GM21367 (cell line): ENCODE measurements around the gene ZIC4.

Source experiments
- ATAC-seq: cut with Tn5 transposase; IDR thresholded peaks from one replicate; pipeline ENCODE4 v1.9.1; 2021; ENCODE audit not compliant: unreplicated experiment

The ZIC4 gene

GRCh38 chr3:147356145-147356908 is 50.0 kb downstream of the ZIC4 start:
- ATAC-seq = no peak

- ATAC-seq = no peak
Measured at GRCh38 chr3:147355753-147356090, 50.6 kb downstream of the ZIC4 start.

DNA sequence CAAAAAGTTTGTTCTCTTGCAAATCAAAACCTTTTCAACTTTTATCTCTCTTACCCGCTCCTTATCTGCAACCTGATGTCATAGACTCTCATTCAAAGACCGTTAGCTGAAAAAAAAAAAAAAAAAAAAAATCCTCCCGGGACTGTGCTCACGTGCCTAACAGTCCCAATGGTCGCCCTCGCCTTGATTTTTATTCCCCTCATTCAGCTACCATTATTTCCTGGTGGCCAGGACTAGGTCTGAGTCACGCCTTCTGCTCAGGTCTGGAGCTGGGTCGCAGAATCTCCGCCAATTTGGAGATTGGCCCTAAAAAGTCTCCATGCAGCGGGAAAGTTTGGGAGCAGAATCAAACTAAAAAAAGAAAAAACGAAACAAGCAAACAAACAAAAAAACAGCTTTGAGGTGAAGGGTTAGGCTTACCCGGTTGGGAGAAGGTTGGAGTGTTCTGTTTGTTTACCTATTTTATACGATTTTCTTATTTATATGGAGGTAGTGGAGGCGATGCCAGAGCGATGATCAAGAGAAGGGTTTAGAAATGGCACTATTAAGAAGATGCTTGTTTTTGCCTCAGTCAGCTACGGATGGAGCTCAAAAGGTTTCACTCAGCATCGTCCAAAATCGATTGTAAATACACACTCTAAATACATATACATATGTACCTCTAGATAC is 51.1 kb downstream of the ZIC4 start:
- no peak for ATAC-seq

DNA sequence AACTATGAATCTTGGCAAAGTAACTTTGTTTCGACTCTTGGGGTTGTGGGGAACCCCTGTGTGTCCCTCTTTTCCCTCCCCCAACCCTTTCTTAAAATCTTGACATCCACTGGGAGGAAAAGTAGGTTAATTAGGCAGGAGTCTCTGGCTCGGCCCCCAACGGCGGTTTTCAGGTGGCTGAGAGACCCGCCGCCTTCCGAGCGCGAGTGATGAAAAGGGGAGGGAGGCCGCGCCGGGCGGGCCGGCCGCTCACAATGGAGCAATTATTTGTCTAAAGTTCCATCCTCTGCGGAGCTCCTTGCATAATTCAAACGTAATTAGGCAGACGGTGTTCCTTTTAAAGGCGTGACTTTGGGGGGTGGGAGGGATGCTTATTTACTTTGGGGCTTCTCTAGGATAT is 51.7 kb downstream of the ZIC4 start:
- no peak for ATAC-seq

GRCh38 chr3:147351301-147351700 is 55.0 kb downstream of the ZIC4 start:
- ATAC-seq = no peak

- no peak for ATAC-seq
Measured at GRCh38 chr3:147348976-147349375, 57.4 kb downstream of the ZIC4 start.

DNA sequence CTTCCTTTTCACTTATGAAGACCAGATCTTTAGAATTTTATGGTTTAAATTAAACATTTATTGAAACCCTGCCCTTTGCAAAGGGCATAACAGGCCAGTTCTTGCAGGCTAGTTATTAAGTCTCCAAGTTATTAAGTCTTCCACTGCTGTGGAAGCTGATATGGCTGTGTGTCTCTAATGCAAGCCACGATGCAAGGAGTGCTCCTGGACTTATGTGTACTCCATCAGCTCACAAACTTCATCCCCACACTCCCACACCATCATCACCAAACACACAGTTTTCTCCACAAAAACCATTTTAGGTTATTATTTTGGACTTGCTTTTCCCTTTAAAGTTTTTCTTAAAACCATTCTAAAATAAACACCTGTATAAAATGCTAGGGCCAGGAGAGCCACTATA is 62.4 kb downstream of the ZIC4 start:
- no peak for ATAC-seq

DNA sequence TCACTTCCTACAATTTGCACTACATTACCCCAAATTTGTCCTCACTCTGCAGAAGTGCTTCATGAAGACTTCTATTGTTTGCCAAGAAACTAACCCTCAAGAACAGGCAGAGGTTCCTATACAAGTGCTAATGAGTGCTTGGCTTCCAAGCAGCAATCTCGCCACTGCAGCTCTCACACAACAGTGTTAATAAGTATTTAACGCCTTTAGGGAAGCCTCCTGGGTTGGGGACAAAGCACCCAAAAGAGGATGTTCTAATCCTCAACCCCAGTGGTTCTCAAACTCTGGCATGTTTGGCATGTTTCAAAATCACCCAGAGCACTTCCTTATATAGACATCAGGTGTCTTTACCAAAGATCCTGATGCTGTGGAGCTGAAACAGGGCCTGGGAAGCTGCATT is 64.6 kb downstream of the ZIC4 start:
- no peak for ATAC-seq

DNA sequence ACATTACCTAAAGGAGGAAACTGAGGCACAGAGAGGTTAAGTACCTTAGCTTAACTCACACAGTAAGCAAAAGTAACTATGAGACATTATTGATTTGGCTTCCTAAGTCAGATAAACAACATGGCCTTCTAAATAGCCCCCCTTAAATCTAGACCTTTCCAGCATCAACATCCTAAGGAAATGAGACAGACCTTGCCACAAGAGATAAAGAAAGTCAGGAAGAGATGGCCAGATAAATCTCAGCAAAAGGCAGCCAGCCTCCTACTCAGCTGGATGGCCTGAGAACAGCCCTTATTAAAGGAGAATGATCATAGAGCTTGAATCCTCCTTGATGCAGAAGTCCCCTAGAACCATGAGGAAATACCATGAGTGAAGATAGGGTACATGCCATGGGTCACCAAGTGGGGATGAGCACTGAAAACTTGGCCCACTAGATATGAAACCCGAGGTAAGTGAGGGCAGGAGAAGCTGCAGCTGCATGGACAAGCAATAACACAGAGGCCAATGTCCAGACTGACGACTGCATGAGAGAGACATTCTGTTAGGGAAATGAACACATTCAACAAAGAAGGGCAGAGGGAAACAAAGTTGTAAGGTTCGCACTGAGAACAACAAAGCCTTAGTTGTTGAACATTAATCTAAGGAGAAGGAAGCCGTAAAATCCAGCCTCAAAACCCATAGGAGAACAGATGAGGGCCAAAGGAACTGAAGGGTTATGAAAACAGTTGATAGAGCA is 69.6 kb downstream of the ZIC4 start:
- no peak for ATAC-seq
